HL-60 (cell line): ENCODE results near the gene CMIP.

ENCODE experiments used
- DNase-seq, 2 experiments: peaks; one replicate each; pipeline ENCODE4 v3.0.0-alpha.2; 2010 to 2020; ENCODE audit warnings: low read depth in 1 of 2, low spot score in 1 of 2
- H3K27ac ChIP-seq: fragments of 250-450 bp; sonication (Bioruptor Pico); replicated peaks from 2 replicates; pipeline ENCODE4 v1.5.1; 2020; ENCODE audit warnings: mild to moderate bottlenecking, moderate library complexity
- H3K27me3 ChIP-seq: fragments of 250-450 bp; sonication (Bioruptor Pico); 2 replicates; pipeline ENCODE4 v1.5.1; 2021; ENCODE audit warnings: mild to moderate bottlenecking, moderate library complexity; ENCODE audit not compliant: insufficient read depth, poor library complexity, severe bottlenecking
- H3K4me3 ChIP-seq: replicated peaks from 2 replicates; pipeline ENCODE4 v1.5.1; 2011; ENCODE audit warnings: mild to moderate bottlenecking, control low read depth, low read length; ENCODE audit not compliant: insufficient read depth
- GABPA ChIP-seq: IDR thresholded peaks from 2 replicates; pipeline ENCODE4 v1.6.1; 2012; ENCODE audit warnings: low read depth
- POLR2AphosphoS5 ChIP-seq: IDR thresholded peaks from 2 replicates; pipeline ENCODE4 v1.6.1; 2012; ENCODE audit warnings: low read depth
- SPI1 ChIP-seq: IDR thresholded peaks from 2 replicates; pipeline ENCODE4 v1.6.1; 2012; ENCODE audit warnings: low read depth, mild to moderate bottlenecking, borderline replicate concordance
- TF ChIP-seq, protein P1 (sequence below): IDR thresholded peaks from 2 replicates; pipeline ENCODE4 v1.6.1; 2012; ENCODE audit warnings: low read depth; ENCODE audit not compliant: insufficient replicate concordance
- TF ChIP-seq, protein P2 (sequence below): IDR thresholded peaks from one replicate; pipeline ENCODE4 v1.5.1; 2011; ENCODE audit warnings: low read length, control low read depth, inconsistent platforms; ENCODE audit not compliant: insufficient read depth

The CMIP gene

DNA sequence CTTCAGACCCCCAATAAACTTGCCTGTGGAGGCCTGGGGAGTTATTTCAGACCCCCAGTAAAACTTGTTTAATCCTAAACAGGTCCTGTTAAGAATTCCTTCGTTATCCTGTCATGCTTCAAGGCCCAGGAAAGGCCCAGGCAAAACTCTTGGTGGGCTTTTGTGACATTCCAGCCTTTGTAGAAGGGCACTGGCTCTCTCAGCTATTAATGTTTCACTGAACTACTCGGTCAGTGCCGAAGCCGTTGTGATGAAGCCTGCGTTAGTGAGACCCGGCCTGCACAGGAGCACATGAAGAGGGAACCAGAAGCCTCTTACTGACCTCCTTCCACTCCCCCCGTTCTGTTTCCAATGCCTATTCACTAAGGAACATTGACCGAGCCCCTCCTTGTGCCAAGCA lies 287.0 kb downstream of the CMIP start:
- TF ChIP-seq, protein P1, sequence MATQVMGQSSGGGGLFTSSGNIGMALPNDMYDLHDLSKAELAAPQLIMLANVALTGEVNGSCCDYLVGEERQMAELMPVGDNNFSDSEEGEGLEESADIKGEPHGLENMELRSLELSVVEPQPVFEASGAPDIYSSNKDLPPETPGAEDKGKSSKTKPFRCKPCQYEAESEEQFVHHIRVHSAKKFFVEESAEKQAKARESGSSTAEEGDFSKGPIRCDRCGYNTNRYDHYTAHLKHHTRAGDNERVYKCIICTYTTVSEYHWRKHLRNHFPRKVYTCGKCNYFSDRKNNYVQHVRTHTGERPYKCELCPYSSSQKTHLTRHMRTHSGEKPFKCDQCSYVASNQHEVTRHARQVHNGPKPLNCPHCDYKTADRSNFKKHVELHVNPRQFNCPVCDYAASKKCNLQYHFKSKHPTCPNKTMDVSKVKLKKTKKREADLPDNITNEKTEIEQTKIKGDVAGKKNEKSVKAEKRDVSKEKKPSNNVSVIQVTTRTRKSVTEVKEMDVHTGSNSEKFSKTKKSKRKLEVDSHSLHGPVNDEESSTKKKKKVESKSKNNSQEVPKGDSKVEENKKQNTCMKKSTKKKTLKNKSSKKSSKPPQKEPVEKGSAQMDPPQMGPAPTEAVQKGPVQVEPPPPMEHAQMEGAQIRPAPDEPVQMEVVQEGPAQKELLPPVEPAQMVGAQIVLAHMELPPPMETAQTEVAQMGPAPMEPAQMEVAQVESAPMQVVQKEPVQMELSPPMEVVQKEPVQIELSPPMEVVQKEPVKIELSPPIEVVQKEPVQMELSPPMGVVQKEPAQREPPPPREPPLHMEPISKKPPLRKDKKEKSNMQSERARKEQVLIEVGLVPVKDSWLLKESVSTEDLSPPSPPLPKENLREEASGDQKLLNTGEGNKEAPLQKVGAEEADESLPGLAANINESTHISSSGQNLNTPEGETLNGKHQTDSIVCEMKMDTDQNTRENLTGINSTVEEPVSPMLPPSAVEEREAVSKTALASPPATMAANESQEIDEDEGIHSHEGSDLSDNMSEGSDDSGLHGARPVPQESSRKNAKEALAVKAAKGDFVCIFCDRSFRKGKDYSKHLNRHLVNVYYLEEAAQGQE = no peak
- no peak for TF ChIP-seq POLR2AphosphoS5
- TF ChIP-seq, protein P2, sequence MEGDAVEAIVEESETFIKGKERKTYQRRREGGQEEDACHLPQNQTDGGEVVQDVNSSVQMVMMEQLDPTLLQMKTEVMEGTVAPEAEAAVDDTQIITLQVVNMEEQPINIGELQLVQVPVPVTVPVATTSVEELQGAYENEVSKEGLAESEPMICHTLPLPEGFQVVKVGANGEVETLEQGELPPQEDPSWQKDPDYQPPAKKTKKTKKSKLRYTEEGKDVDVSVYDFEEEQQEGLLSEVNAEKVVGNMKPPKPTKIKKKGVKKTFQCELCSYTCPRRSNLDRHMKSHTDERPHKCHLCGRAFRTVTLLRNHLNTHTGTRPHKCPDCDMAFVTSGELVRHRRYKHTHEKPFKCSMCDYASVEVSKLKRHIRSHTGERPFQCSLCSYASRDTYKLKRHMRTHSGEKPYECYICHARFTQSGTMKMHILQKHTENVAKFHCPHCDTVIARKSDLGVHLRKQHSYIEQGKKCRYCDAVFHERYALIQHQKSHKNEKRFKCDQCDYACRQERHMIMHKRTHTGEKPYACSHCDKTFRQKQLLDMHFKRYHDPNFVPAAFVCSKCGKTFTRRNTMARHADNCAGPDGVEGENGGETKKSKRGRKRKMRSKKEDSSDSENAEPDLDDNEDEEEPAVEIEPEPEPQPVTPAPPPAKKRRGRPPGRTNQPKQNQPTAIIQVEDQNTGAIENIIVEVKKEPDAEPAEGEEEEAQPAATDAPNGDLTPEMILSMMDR = no peak
- TF ChIP-seq GABPA = no peak
- TF ChIP-seq SPI1 = no peak
- H3K27ac ChIP-seq = no peak overlapping the region
- no peak overlapping the region for H3K4me3 ChIP-seq
- no peaks in the 10 kb centered on the region for H3K27me3 ChIP-seq
- DNase-seq = no peak

DNA sequence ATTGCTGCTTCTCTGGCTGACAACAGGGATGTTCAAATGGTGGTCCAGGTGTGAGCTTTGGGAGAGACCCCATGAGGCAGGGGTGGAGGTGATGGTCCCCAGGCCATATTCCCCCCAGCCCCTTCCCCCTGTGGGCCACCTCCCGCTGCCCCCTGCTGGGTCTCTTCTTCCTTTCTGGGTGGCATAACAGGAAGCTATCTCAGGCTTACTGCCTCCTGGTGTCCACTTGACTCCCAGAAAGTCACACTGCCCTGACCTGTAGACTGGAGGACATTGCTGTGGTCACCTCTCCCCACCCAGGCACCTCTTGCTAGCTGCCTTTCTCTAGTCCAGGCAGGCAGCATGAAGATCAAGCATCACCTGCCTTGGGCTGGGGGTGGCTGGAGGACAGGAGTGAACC lies 288.1 kb downstream of the CMIP start:
- TF ChIP-seq SPI1 = no peak
- TF ChIP-seq GABPA = no peak
- TF ChIP-seq POLR2AphosphoS5 = no peak

GRCh38 chr16:81733295-81733694 lies 288.7 kb downstream of the CMIP start:
- no peak for TF ChIP-seq POLR2AphosphoS5
- TF ChIP-seq, protein P2 = no peak
- no peak for TF ChIP-seq GABPA
- no peak for TF ChIP-seq SPI1
- TF ChIP-seq, protein P1 = no peak
- no peak overlapping the region for H3K4me3 ChIP-seq
- no peak for DNase-seq
- no peak overlapping the region for H3K27ac ChIP-seq
- no peaks in the 10 kb centered on the region for H3K27me3 ChIP-seq

More for the DNA sequence above, 288.1 kb downstream of the CMIP start:
- H3K4me3 ChIP-seq = no peak overlapping the region
- DNase-seq = no peak
- H3K27ac ChIP-seq = no peak overlapping the region
- no peaks in the 10 kb centered on the region for H3K27me3 ChIP-seq

- TF ChIP-seq, protein P1 = no peak
- TF ChIP-seq, protein P2 = no peak
- TF ChIP-seq POLR2AphosphoS5 (no peak), SPI1 (no peak), GABPA (no peak)
- DNase-seq = no peak
- Histone ChIP-seq H3K27ac (no peak overlapping the region), H3K4me3 (no peak overlapping the region), H3K27me3 (no peaks in the 10 kb centered on the region)
Measured at GRCh38 chr16:81734632-81735434, 290.2 kb downstream of the CMIP start.
